Temporal lobe (tissue), 1 donor: ENCODE results near the gene VMA21. TPM values are rescaled to one million over a fixed set of nuclear protein-coding genes. Genes with fewer than 3 reads are reported as not detected.

Experiments used
- total RNA-seq: library from RNA; depleted of rRNA; stranded (reverse); fragments of >200 nt; gene quantifications from one replicate; pipeline ENCODE4 v1.2.3, GENCODE V29; 2014

VMA21 gene
- total RNA-seq, 1 donor from 2014 or later: 78.9 TPM

Other genes starting within 250 kb of the VMA21 start
- gene GPR50, start 220.6 kb upstream of the VMA21 start, total RNA-seq: not detected
- not detected for gene PASD1, start 166.5 kb downstream of the VMA21 start, total RNA-seq